ENCODE results near the gene UBE2E2. TPM values are rescaled to one million over a fixed set of nuclear protein-coding genes. Genes with fewer than 3 reads are reported as not detected.

Gene UBE2E2
- total and polyA plus RNA-seq, 4 donors: 21.5 to 87.5 (median 29.0) TPM

DNA sequence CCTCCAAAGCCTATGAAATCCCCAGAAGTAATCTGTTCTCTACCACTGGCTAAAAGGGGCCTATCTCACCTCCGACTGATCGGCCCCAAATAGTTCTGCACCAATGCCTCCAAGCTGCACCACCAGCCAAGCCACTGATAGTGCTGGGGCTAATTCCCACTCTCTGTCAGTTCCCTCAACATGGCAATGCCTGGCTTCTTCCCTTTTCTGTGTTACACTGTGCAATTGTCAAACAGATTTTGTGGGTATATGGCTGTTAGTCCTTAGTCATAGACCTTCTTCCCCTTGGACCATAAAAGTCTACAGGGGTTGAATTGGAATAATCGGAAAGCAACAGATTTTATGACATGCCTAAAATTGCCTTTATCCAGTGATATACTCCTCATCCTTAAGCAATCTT lies 9.3 kb upstream of the UBE2E2 start:
- H3K27me3 ChIP-seq (ENCODE audit: control insufficient read depth in 3 of 3, insufficient read depth in 3 of 3, low read length in 2 of 3): no peaks in the 10 kb centered on the region
- H3K4me1 ChIP-seq (ENCODE audit: control insufficient read depth in 5 of 5, insufficient read depth in 5 of 5, low read length in 5 of 5): peaks cover 0 to 3% (median 0%) of the 10 kb centered on the region in 5 donors
- H3K9ac ChIP-seq (ENCODE audit: insufficient read depth in 1 of 2, low read length in 2 of 2): no peak overlapping the region
- no peak overlapping the region for H3K4me3 ChIP-seq
- H3K36me3 ChIP-seq (ENCODE audit: control insufficient read depth in 4 of 4, insufficient read depth in 4 of 4, low read length in 4 of 4): no peaks in the 10 kb centered on the region
- DNase-seq (no peak), ATAC-seq (ENCODE audit: insufficient read depth, low FRiP score) (no peak)
- 77 to 93% methylated on average over 3 of the region's 3 CpGs for WGBS, 2 donors
- TF ChIP-seq, protein P1, sequence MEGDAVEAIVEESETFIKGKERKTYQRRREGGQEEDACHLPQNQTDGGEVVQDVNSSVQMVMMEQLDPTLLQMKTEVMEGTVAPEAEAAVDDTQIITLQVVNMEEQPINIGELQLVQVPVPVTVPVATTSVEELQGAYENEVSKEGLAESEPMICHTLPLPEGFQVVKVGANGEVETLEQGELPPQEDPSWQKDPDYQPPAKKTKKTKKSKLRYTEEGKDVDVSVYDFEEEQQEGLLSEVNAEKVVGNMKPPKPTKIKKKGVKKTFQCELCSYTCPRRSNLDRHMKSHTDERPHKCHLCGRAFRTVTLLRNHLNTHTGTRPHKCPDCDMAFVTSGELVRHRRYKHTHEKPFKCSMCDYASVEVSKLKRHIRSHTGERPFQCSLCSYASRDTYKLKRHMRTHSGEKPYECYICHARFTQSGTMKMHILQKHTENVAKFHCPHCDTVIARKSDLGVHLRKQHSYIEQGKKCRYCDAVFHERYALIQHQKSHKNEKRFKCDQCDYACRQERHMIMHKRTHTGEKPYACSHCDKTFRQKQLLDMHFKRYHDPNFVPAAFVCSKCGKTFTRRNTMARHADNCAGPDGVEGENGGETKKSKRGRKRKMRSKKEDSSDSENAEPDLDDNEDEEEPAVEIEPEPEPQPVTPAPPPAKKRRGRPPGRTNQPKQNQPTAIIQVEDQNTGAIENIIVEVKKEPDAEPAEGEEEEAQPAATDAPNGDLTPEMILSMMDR (IDR thresholded peaks at IDR 0.05; ENCODE audit: control extremely low read depth, extremely low read depth): no peak
- no peaks in the 10 kb centered on the region for H3K9me3 ChIP-seq (ENCODE audit: control insufficient read depth in 4 of 4, insufficient read depth in 3 of 4, low read length in 3 of 4)
- H3K27ac ChIP-seq (ENCODE audit: low read depth in 1 of 2, low read length in 1 of 2): no peak overlapping the region

DNA sequence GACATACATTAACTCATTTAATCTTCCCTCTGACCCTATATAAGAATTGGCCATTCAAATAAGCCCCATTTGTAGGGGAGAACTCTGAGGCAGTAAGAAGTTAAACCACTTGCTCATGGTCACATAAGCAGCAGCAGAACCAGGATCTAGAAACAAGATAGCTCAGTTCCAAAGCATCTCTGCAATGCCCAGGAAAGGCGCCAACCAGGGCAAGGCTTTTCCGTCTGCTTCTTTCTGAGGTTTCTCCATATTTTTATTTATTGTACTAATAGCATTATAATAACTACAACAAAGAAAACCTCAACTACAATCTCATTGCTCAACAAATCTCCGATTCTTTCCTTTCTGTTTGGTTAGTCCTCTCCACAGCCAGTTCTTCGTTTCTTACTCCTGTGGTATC lies 4.3 kb upstream of the UBE2E2 start:
- no peaks in the 10 kb centered on the region for H3K9me3 ChIP-seq (ENCODE audit: control insufficient read depth in 4 of 4, insufficient read depth in 3 of 4, low read length in 3 of 4)
- no peaks in the 10 kb centered on the region for H3K27me3 ChIP-seq (ENCODE audit: control insufficient read depth in 3 of 3, insufficient read depth in 3 of 3, low read length in 2 of 3)
- H3K4me3 ChIP-seq: no peak overlapping the region
- H3K9ac ChIP-seq (ENCODE audit: insufficient read depth in 1 of 2, low read length in 2 of 2): no peak overlapping the region
- H3K27ac ChIP-seq (ENCODE audit: low read depth in 1 of 2, low read length in 1 of 2): no peak overlapping the region
- TF ChIP-seq, protein P1 (IDR thresholded peaks at IDR 0.05; ENCODE audit: control extremely low read depth, extremely low read depth): no peak
- peaks cover 0 to 7% (median 0%) of the 10 kb centered on the region in 5 donors for H3K4me1 ChIP-seq (ENCODE audit: control insufficient read depth in 5 of 5, insufficient read depth in 5 of 5, low read length in 5 of 5)
- WGBS, 2 donors: 57 to 77% methylated on average over 4 of the region's 4 CpGs
- DNase-seq (no peak), ATAC-seq (ENCODE audit: insufficient read depth, low FRiP score) (no peak)
- peaks cover 0 to 3% (median 0%) of the 10 kb centered on the region in 4 donors for H3K36me3 ChIP-seq (ENCODE audit: control insufficient read depth in 4 of 4, insufficient read depth in 4 of 4, low read length in 4 of 4)

DNA sequence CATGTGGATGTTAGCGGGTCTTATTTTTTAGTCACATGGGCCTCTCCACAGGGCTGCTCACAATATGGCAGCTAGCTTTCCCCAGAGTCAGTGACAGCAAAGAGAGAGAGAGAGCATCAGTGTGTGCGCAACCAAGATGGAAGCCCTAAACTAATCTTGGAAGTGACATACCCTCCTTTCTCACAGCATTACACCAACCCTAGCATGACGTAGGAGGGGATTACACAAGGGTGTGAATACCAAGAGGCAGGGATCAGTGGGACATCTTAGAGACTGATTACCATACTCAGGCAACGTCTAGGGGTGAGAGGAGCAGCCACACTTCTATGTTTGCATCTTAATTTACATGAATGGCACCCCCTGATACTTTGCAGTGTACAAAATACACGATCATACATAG lies 3.5 kb upstream of the UBE2E2 start:
- Histone ChIP-seq H3K9ac (ENCODE audit: insufficient read depth in 1 of 2, low read length in 2 of 2) (no peak overlapping the region), H3K36me3 (ENCODE audit: control insufficient read depth in 4 of 4, insufficient read depth in 4 of 4, low read length in 4 of 4) (peaks cover 0 to 3% (median 0%) of the 10 kb centered on the region in 4 donors), H3K4me1 (ENCODE audit: control insufficient read depth in 5 of 5, insufficient read depth in 5 of 5, low read length in 5 of 5) (peaks cover 0 to 7% (median under 1%) of the 10 kb centered on the region in 5 donors), H3K4me3 (no peak overlapping the region), H3K9me3 (ENCODE audit: control insufficient read depth in 4 of 4, insufficient read depth in 3 of 4, low read length in 3 of 4) (no peaks in the 10 kb centered on the region), H3K27ac (ENCODE audit: low read depth in 1 of 2, low read length in 1 of 2) (no peak overlapping the region), H3K27me3 (ENCODE audit: control insufficient read depth in 3 of 3, insufficient read depth in 3 of 3, low read length in 2 of 3) (peaks cover 0 to 2% (median 0%) of the 10 kb centered on the region in 3 donors)
- ATAC-seq (ENCODE audit: insufficient read depth, low FRiP score) (no peak), DNase-seq (no peak)
- TF ChIP-seq, protein P1 (IDR thresholded peaks at IDR 0.05; ENCODE audit: control extremely low read depth, extremely low read depth): no peak
- 87 to 88% methylated on average over 5 of the region's 5 CpGs for WGBS, 2 donors

Data from lung (tissue), 12 donors.